ENCODE measurements around the gene MACROD1. TPM values are rescaled to one million over a fixed set of nuclear protein-coding genes. Genes with fewer than 3 reads are reported as not detected.
"Not testable (repeated sequence)": the region's sequence is repeated elsewhere in the genome, so short reads cannot be mapped to it uniquely, and the experiment has no call there.

Gene MACROD1
- total RNA-seq, 1 experiment from 2014 or later: 22.5 TPM

- DNase-seq (ENCODE audit: low read depth): no peak
These were observed 165.0 kb downstream of the MACROD1 start for GRCh38 chr11:64000740-64001483.

- DNase-seq (ENCODE audit: low read depth): no peak
These were observed 165.7 kb downstream of the MACROD1 start for GRCh38 chr11:64000026-64000739.

GRCh38 chr11:63999349-64000025 is 166.4 kb downstream of the MACROD1 start:
- no peak for DNase-seq (ENCODE audit: low read depth)

GRCh38 chr11:63998558-63999348 is 167.2 kb downstream of the MACROD1 start:
- no peak for DNase-seq (ENCODE audit: low read depth)

GRCh38 chr11:63997801-63998337 is 168.0 kb downstream of the MACROD1 start:
- DNase-seq (ENCODE audit: low read depth): no peak

GRCh38 chr11:63997104-63997700 is 168.7 kb downstream of the MACROD1 start:
- DNase-seq (ENCODE audit: low read depth): no peak

GRCh38 chr11:63996512-63996911 is 169.4 kb downstream of the MACROD1 start:
- DNase-seq (ENCODE audit: low read depth): no peak

- DNase-seq (ENCODE audit: low read depth): no peak
These were observed 171.9 kb downstream of the MACROD1 start for GRCh38 chr11:63993993-63994392.

GRCh38 chr11:63993100-63993499 is 172.8 kb downstream of the MACROD1 start:
- DNase-seq (ENCODE audit: low read depth): no peak

GRCh38 chr11:63991558-63991957 is 174.4 kb downstream of the MACROD1 start:
- no peak for DNase-seq (ENCODE audit: low read depth)

- no peak for DNase-seq (ENCODE audit: low read depth)
These were observed 178.9 kb downstream of the MACROD1 start for GRCh38 chr11:63986932-63987513.

GRCh38 chr11:63986156-63986931 is 179.6 kb downstream of the MACROD1 start, which contains the start of gene OTUB1:
Gene OTUB1 (plus strand): TSS chr11:63986438. CDS start chr11:63986457, 19 bp downstream.
- peak; percentile 88 for DNase-seq (ENCODE audit: low read depth)

GRCh38 chr11:63985812-63986155 is 180.1 kb downstream of the MACROD1 start:
- peak; percentile 33 for DNase-seq (ENCODE audit: low read depth)

- DNase-seq (ENCODE audit: low read depth): no peak
These were observed 186.5 kb downstream of the MACROD1 start for GRCh38 chr11:63979426-63979825.

GRCh38 chr11:63978551-63979239 is 187.2 kb downstream of the MACROD1 start:
- no peak for DNase-seq (ENCODE audit: low read depth)

- peak; percentile 100 for DNase-seq (ENCODE audit: low read depth)
These were observed 191.4 kb downstream of the MACROD1 start, which contains the start of gene COX8A for GRCh38 chr11:63974259-63975143. Gene COX8A (plus strand): TSS chr11:63974620. CDS start chr11:63974681, 61 bp downstream.

- not testable (repeated sequence) for DNase-seq (ENCODE audit: low read depth)
These were observed 192.0 kb downstream of the MACROD1 start for GRCh38 chr11:63973912-63974258.

- no peak for DNase-seq (ENCODE audit: low read depth)
These were observed 195.0 kb downstream of the MACROD1 start for GRCh38 chr11:63970902-63971301.
